HG02938 (cell line): ENCODE data around the gene FOXP4.

ENCODE experiments used
- ATAC-seq: cut with Tn5 transposase; IDR thresholded peaks from one replicate; pipeline ENCODE4 v1.9.1; 2021; ENCODE audit warnings: mild to moderate bottlenecking, moderate library complexity; ENCODE audit not compliant: unreplicated experiment

FOXP4 gene

DNA sequence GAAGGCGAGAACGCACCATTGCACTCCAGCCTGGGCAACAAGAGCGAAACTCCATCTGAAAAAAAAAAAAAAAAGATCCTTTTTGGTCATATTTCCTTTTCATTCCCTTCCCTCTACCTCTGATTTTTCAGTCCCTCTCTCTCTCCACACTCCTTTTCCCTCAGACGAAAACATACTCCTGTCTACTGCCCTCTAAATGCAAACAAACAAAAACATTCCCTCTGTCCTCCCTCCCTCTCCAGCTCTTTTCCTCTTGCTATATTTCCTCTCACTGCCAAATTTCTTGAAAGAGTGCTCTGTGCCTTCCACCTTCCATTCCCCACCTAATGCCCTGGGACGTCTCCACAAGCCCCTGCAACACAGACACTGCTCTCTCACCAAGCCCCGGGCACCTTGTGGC lies 77.1 kb downstream of the FOXP4 start:
- no peak for ATAC-seq

DNA sequence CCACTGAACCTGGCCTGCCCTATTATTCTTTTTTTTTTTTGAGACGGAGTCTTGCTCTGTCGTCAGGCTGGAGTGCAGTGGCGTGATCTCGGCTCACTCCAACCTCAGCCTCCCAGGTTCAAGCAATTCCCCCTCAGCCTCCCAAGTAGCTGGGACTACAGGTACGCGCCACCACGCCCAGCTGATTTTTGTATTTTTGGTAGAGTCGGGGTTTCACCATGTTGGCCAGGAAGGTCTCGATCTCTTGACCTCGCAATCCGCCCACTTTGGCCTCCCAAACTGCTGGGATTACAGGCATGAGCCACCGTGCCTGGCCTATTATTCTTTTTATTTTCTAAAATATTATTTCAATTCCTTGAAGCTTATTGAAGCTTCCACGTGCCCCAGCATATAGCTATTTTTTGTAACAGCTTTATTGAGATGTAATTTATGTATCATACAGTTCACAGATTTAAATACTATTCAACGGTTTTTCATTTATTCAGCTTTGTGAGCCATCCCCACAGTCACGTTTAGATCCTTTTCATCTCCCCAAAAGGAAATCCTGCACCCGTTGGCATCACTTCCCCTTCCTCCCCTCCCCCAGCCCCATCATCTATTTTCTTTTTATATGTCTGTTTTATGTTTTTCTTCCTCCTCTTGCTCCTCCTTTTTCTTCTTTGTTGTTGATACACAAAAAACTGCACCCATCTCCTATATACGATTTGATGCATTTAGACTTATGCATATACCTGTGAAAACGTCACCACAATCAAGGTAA lies 78.6 kb downstream of the FOXP4 start:
- ATAC-seq: no peak

DNA sequence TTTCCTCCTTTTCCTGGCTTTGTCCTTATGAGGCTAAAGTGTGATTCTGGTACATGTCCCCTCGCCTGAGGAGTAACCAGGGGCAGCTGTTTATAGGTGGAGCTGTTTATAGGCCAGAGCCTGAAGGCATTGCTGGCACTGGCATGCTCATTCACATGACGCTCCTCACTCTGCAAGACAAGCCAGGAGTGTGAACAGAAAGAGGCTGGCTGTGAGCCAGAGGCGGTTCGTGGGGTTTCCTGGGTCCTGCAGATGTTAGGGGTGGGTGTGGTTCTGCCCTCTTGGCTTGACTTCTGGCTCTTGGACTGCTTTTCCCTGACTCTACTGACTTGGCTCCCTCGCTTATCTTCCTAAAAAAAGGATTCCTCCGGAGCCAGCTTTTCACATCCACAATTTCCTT lies 79.3 kb downstream of the FOXP4 start:
- no peak for ATAC-seq

DNA sequence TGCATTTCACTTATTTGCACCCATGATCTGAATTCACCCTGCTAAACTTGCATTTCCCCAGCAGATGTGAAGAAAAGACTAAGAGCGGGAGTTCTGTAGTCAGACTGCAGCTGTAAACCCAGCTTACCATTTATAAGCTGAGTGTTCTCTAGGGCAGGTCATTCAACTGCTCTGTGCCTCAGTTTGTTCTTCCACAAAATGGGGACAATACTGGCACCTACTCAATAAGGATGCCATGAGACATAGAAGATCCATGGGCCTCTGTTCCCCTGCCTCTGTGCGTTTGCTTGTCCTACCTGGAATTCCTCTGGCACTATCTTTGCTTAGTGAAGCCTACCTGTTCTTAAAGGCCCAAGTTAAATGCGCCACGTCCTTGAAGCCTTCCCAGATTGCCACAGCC lies 79.8 kb downstream of the FOXP4 start:
- ATAC-seq: no peak

DNA sequence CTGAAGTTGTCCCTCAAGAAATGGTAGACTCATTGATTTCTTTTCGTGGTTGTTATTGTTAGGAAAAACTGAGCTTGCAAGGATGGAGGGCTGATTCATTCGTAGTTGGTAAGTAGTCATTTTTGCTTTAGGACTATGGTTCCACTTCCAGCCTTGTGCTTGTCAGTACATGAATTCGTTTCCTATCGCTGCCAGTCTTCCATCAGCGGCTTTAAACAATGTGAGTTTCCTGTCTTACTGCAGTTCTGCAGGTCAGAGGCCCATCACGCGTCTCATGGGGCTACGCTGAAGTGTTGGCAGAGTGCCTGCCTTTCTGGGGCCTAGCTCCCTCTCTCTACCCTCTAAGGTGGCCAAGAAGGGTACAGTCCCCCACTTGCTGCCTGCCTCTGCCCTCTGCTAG lies 80.7 kb downstream of the FOXP4 start:
- ATAC-seq: no peak

DNA sequence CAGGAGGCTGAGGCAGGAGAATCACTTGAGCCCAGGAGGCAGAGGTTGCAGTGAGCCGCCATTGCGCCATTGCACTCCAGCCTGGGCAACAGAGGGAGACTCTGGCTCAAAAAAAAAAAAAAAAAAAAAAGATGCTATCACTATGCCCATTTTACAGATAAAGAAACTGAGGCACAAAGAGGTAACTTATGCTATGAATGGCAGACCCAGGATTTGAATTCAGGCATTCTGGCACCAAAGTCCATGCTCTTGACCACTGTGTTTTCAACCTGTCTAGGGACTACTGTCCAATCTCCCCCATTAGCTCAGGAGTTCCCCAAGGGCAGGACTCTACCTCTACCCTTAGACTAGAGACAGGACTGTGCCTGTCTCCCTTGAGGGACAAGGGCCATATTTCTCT lies 82.9 kb downstream of the FOXP4 start:
- no peak for ATAC-seq

DNA sequence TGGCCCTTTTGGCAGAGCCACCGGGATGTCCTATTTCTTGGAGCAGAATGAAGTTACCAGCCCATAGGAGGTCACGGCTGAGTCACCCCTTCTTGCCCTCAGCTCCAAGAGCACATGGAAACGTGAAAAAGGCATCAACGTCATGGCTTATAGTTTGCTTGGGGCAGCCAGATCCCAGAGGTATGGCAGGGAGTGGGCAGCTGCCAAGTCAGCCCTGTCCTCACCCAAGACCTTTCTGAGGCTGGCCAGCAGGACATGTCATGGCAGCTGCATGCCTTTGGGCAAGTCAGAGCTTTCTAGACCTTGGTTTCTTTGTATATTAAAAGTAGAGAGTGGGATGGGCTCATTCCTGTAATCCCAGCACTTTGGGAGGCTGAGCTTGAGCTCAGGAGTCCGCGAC lies 83.9 kb downstream of the FOXP4 start:
- ATAC-seq: no peak

DNA sequence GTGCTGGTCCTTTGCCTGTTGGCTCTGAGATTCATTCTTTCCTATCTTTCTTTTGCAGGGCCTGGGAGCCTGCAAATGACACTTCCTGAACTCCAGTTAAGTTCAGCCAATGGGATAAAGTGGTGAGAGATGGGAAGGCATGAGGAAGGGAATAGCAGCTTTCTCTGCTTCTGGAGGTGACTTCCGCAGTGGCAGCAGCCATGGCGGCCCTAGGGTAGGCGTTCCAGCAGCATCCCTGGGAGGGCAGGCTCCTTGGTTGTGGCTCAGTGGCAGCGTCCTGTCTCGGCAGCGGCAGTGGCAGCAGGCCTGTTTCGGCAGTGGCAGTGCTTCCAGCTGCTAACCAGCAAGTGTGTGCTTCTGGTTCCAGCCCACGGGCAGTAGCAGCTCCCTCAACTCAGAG lies 84.8 kb downstream of the FOXP4 start:
- ATAC-seq: no peak

DNA sequence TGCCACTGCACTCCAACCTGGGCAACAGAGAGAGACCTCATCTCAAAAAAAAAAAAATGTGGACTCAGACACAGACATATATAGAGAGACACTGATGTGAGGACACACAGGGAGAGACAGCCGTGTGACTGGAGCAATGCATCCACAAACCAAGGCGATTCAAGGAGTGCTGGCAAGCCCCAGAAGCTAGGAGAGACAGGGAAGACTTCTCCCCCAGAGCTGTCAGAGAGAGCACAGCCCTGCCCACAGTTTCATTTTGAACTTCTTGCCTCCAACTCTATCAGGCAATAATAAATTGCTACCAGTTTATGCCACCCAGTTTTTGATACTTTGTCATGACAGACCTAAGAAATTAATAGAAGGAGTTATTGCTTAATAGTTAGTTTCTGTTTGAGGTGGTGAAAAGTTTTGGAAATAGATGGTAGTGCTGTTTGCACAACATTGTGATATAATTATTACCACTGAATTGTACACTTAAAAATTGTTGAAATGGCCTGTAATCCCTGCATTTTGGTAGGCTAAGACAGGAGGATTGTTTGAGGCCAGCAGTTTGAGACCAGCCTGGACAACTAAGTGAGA lies 87.0 kb downstream of the FOXP4 start:
- no peak for ATAC-seq

DNA sequence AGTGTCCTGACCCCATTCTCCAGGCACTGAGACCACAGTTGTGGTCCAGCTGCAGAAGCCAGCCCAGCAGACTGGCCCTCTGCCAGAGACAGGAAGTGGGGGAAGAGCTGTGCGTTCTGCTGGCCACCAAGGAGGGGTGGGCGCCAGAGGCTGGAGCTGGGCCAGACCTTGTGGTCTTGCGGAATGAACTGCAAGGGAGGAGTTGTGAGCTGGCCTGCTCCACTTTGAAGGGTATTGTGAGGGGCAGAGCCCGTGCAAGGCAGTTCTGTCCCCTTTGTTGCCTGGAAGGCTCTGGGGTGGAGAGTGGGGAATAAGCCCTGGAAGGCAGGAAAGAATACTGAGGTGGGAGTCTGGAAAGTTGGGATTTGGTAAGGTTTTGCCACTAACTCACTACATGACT lies 88.5 kb downstream of the FOXP4 start:
- ATAC-seq: no peak

DNA sequence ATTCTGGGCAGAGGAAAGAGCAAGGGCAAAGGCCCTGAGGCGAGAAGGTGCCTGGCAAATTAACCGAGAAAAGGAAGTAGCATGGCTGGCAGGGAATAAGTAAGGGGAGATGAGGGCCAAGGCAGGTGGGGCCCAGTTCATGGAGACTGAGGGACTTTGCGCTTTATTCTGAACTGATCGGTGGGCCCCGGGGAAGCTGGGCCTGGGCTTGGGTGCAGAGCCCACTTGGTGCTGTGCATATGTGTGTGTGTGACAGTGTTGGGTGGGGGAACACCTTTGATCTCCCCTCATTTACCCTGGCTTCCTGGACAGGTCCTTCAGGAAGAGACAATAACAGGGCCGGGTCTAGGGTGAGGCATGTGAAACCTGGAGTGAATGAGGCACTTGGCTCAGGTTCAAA lies 89.2 kb downstream of the FOXP4 start:
- no peak for ATAC-seq

DNA sequence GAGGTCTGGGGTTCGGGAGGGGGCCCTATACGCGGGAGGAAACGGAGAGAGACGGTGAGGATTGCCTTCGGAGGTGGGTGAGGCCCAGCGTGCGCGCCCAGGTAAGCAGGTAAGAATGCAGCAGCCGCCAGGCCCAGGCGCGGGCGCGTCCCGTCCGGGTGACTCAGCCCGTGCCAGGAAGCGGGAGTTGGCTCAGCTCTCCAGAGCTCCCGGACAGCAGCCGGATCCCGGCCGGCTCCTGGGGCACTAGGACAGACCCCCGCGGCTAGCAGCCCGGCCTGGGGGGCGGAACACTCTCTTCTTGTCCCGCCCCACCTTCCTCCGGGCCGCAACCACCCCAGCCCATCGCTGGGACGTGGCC lies 90.6 kb downstream of the FOXP4 start:
- ATAC-seq: no peak

DNA sequence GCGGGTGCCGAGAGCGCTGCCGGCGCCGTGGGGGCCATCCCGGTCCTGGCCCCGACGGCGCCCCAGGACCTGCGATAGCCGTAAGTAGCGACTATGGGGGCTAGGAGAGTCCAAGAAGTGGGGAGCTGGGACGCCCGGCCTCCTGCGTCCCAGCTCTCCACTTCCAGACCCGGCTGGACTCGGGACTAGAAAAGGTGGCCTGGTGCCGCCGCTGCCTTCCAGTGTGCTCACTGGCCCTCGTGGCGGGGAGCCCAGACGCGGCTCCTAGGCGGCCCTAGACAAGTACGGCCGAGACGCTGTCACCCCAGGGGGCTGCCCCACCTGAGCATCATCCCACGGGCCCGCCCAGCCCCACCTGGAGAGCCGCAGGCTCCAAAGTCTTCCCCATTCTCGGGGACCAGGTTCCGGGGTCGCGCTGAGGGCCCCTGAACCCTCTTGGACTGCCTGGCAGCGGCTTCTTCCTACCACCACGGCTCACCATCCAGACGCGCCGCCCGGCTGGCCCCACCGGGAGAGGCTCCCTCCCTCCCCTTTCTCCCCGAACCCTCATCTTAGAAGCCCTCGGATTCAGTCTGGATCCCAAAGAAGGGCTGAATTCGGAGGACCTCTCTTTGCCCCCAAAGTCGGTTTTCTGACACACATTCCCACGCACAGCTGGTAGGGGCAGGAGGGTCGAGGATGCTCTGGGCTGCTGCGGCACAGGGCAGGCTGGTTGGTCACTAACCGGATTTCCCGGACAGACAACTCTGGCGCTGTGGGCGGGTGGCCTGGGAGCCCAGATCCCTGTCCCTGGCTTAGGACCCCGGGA lies 91.2 kb downstream of the FOXP4 start:
- ATAC-seq: no peak

DNA sequence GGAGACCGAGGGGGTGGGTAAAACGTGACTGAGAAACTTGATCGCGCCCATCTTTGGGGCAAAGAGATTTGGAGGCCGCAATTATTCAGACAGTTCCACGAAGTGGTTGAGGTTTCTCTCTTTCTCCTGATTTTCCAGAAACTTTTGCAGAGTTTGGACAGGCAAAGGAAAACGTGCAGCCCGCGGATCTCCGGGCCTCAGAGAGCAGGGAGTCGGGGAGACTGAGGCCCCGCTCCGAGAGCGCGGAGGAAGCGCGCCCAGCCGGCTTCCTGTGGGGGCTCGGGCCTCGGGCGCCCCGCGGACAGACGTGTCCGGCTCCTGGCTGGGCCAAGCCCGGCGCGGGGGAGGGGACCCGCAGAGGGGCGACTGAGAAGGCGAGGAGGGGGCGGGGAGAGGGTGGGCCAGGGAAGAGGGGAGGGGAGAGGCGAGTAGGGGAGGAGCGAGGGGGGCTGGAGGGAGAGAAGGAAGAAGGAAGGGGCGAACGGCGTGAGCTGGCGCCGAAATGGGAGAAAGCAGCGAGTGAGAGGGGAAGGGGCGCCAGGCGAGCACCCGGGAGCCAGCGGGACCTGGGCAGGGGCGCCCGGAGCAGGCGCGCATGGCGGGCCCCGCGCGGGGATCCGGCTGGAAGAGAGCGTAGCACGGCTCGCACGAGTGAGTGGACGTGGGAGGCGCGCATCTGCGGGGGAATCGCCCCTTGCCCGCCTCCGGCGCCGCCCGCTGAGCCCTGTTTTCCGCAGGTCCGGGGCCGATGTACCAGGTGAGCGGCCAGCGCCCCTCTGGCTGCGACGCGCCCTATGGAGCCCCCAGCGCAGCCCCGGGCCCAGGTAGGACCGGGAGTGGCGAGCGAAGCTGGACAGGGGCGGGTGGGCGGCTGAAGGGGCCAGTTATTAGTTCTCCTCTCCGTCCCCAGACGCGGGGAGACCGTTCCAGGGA lies 92.1 kb downstream of the FOXP4 start, which contains the start of gene MDFI:
TSS of gene MDFI (plus strand) at position 467 of the 933 bp plus-strand sequence. CDS start at position 749, 282 bp downstream.
- ATAC-seq: no peak

DNA sequence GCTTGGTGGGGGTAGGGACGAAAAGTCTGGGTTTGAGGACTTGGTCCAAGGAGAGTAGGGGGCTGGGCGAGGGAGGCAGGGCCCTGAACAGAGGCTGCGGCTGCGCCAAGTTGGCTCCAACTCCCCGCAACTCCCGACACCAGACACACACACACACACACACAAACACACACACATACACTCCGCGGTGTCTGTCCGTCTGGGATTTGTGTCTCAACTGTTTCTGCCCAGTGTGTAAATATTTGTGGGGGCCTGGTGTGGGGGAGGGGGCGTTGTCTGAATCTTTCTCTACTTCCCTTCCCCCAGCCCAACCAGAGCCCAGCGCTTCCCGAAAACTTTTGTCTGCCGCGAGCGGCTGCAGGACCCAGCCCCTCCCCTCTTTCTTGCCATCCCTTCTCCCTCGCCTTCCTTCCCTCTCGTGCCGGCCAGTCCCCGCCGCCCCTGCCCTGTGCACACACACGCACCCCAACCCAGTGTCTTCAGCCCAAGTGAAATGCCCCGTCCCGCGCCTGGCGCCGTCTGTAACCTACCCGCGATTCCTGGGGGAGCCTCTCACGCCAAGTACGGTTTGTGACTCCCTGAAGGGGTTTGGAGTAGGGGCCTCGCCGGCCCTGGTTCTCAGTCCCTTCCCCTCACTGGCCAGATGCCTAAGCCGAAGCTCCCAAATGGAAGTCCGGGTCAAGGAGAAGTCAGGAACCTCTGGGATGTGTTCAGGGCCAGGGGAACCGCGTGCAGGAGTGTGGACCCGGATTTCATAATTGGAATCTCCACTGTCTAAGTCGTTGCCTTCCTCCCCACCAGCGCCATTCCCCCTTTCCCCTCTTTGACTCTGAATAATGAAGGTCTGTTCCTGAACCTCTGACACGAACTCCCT lies 93.0 kb downstream of the FOXP4 start:
- ATAC-seq: no peak

DNA sequence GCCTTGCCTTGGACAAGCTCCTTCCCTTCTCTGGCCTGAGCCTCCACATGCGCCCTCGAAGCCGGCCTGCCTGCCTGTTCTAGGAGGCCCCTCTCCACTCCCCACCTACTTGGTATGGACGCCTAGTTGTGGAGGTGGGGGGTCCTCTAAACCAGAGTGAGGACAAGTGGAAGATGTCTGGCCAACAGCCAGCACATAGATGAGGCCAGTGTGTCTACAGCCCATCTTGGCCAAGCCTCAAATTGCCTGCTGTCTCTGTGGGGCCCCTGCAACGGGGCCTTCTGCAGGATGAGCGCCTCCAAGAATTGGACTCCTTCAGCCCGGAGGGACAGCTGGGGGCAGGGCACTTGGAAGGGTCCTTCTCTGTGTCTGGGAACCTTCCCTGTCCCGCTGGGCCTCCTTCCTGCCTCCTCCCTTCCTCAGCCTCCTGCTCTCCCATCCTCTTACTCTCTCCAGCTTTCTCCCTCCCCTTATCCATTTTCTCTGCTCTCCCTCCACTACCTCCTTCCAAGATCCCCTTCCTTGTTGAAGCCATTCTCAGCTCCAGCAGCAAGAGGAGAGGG lies 93.7 kb downstream of the FOXP4 start:
- ATAC-seq: no peak

DNA sequence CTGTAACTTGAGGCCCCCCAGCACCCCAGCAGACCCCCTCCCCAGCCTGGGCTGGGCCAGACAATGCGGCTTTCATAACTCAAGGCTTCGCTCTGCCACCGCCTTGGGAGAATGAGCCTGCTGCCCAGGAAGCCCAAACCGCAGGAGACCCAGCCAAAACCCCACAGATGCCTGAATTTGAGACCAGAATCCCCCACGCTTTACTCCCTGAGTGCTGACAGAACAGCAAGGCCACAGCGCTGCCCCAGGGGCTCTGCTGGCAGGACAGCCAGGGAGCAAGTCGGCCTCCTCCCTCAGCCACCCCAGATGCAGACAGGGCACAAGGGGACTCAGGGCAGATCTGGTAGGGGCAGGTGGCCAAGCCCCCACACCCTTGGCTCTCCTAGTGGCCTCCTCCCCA lies 94.2 kb downstream of the FOXP4 start:
- no peak for ATAC-seq

DNA sequence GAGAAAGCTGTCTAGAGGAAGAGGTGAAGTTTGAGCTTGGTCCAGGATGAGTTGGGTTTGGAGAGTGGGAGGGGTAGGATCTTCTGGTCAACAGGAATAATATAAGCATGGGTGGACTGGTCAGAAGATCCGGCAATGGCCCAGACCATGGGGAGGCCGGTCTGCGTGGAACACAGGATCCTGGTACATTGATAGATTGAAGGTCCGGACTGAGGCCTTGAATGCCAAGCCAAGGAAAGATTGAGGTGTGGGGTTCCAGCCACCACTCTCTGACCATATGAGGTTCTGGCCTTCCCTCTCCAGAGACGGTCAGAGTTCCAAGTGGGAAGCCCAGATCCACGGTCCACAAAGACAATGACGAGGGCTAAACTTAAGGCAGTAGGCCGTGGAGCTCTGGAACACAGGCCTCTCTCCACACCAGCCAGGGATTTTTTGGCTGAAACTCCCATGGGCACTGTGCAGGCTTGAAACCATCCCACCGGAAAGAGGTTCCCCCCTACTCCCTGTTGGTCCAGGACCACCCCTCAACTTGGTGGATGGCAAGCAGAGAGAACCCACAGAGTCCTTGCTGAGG lies 95.3 kb downstream of the FOXP4 start:
- ATAC-seq: no peak
